SK-N-SH (cell line): Measurements from ENCODE around the gene MRPL14. TPM values are rescaled to one million over a fixed set of nuclear protein-coding genes. Genes with fewer than 3 reads are reported as not detected.

Experiments
- CTCF ChIA-PET: fragments of 300-600, 350-600 bp; formaldehyde crosslinking; extraction: SDS; loops from one replicate; lab custom pipeline; 2021; lab: Yijun Ruan, JAX
- POLR2A ChIA-PET: fragments of 350-600 bp; sonication (Branson Sonifier 250); formaldehyde crosslinking; extraction: SDS; loops from one replicate; lab custom pipeline; 2020; ENCODE audit warnings: antibody characterized with exemption, inconsistent platforms; lab: Yijun Ruan, JAX
- DNase-seq: peaks from one replicate; pipeline ENCODE4 v3.0.0; 2012
- H2AFZ ChIP-seq: fragments of 200-600 bp; sonication (generic); 2 replicates; pipeline ENCODE4 v1.8.1; 2016; ENCODE audit warnings: antibody characterized with exemption, mild to moderate bottlenecking, low read depth
- H3F3A ChIP-seq: fragments of 200-600 bp; sonication (generic); replicated peaks from 2 replicates; pipeline ENCODE3; 2016; ENCODE audit warnings: antibody characterized with exemption, mild to moderate bottlenecking; ENCODE audit not compliant: insufficient read depth
- H3K27ac ChIP-seq, 2 experiments: fragments of 200-500 bp in 1 of 2; fragments of 200-600 bp in 1 of 2; sonication (Bioruptor generic) in 1 of 2; sonication (generic), shearing (Covaris generic) in 1 of 2; 2 replicates each; pipeline versions ENCODE4 v1.5.1 to v1.6.1; 2014 to 2016; ENCODE audit warnings: low read depth in 2 of 2, inconsistent platforms in 1 of 2, low read length in 1 of 2, mild to moderate bottlenecking in 1 of 2, mixed read lengths in 1 of 2
- H3K27me3 ChIP-seq: fragments of 200-600 bp; sonication (generic), shearing (Covaris generic); 2 replicates; pipeline ENCODE4 v1.6.1; 2016; ENCODE audit warnings: mixed run types; ENCODE audit not compliant: insufficient read depth
- H3K36me3 ChIP-seq, 2 experiments: fragments of 200-500 bp in 1 of 2; fragments of 200-600 bp in 1 of 2; sonication (Bioruptor generic) in 1 of 2; sonication (generic) in 1 of 2; replicated peaks in 1 of 2; 2 replicates each; pipeline versions ENCODE3 to v1.5.1; 2014 to 2016; ENCODE audit warnings: low read length in 1 of 2, mild to moderate bottlenecking in 1 of 2; ENCODE audit not compliant: insufficient read depth in 2 of 2, control insufficient read depth in 1 of 2
- H3K4me1 ChIP-seq, 2 experiments: fragments of 200-500 bp in 1 of 2; fragments of 200-600 bp in 1 of 2; sonication (Bioruptor generic) in 1 of 2; sonication (generic), shearing (Covaris generic) in 1 of 2; 2 replicates each; pipeline versions ENCODE4 v1.5.1 to v1.6.1; 2014 to 2016; ENCODE audit warnings: low read depth in 1 of 2, low read length in 1 of 2, mixed run types in 1 of 2; ENCODE audit not compliant: insufficient read depth in 2 of 2, control insufficient read depth in 1 of 2
- H3K4me2 ChIP-seq: fragments of 200-600 bp; sonication (generic), shearing (Covaris generic); 2 replicates; pipeline ENCODE4 v1.6.1; 2017; ENCODE audit warnings: mixed run types
- H3K4me3 ChIP-seq, 2 experiments: fragments of 200-500 bp in 1 of 2; fragments of 200-600 bp in 1 of 2; sonication (Bioruptor generic) in 1 of 2; sonication (generic), shearing (Covaris generic) in 1 of 2; 2 replicates each; pipeline versions ENCODE4 v1.5.1 to v1.8.1; 2014 to 2016; ENCODE audit warnings: low read depth in 2 of 2, inconsistent platforms in 1 of 2, low read length in 1 of 2, mild to moderate bottlenecking in 1 of 2, mixed read lengths in 1 of 2, moderate library complexity in 1 of 2
- H3K79me2 ChIP-seq: fragments of 200-600 bp; sonication (generic); 2 replicates; pipeline ENCODE4 v1.8.1; 2017; ENCODE audit warnings: mild to moderate bottlenecking; ENCODE audit not compliant: insufficient read depth
- H3K9ac ChIP-seq: fragments of 200-600 bp; sonication (generic); 2 replicates; pipeline ENCODE4 v1.6.1; 2017; ENCODE audit warnings: mixed run types
- H3K9me2 ChIP-seq: fragments of 200-600 bp; sonication (generic); 2 replicates; pipeline ENCODE4 v1.6.1; 2017; ENCODE audit warnings: mixed run types
- H3K9me3 ChIP-seq: fragments of 200-600 bp; sonication (generic); 2 replicates; pipeline ENCODE4 v1.6.1; 2017; ENCODE audit warnings: mixed run types, mild to moderate bottlenecking, moderate library complexity
- H4K20me1 ChIP-seq: fragments of 200-600 bp; sonication (generic); 2 replicates; pipeline ENCODE4 v1.6.1; 2017; ENCODE audit warnings: mild to moderate bottlenecking, mixed run types; ENCODE audit not compliant: insufficient read depth
- ELF1 ChIP-seq: IDR thresholded peaks from 2 replicates; pipeline ENCODE4 v1.4.0; 2012
- EZH2phosphoT487 ChIP-seq: fragments of 200-600 bp; sonication (generic); IDR thresholded peaks from 2 replicates; pipeline ENCODE4 v1.6.1; 2017; ENCODE audit warnings: low read depth, mixed run types, mild to moderate bottlenecking, antibody characterized with exemption, moderate library complexity, borderline replicate concordance
- FOXJ3 ChIP-seq: sonication (generic); formaldehyde crosslinking; IDR thresholded peaks from 2 replicates; pipeline ENCODE4 v1.5.1; 2020; ENCODE audit warnings: mild to moderate bottlenecking, missing genetic modification reagents
- FOXM1 ChIP-seq: IDR thresholded peaks from 2 replicates; pipeline ENCODE4 v1.4.0; 2012; ENCODE audit warnings: low read depth, mild to moderate bottlenecking
- JUND ChIP-seq: IDR thresholded peaks from 2 replicates; pipeline ENCODE4 v1.4.0; 2012
- MXI1 ChIP-seq: IDR thresholded peaks from 2 replicates; pipeline ENCODE4 v1.6.1; 2012; ENCODE audit warnings: mild to moderate bottlenecking, low read depth, low read length, improper control_type of control experiment
- NRF1 ChIP-seq: IDR thresholded peaks from 2 replicates; pipeline ENCODE4 v1.6.1; 2012; ENCODE audit warnings: low read depth, mild to moderate bottlenecking, low read length
- RAD21 ChIP-seq: IDR thresholded peaks from 2 replicates; pipeline ENCODE4 v1.6.1; 2012; ENCODE audit warnings: mild to moderate bottlenecking, low read length
- SMC3 ChIP-seq: IDR thresholded peaks from 2 replicates; pipeline ENCODE4 v1.6.1; 2012; ENCODE audit warnings: low read depth, low read length, improper control_type of control experiment
- WGBS: methylation state at CpG from one replicate; pipeline ENCODE4 v1.1.6; 2017; ENCODE audit warnings: low lambda C conversion rate; 5-methylcytosine and 5-hydroxymethylcytosine counted together
- polyA plus RNA-seq, 3 experiments: library from polyadenylated mRNA; depleted of rRNA; stranded (reverse); fragments of >200 nt; gene quantifications; 2 replicates each; pipeline ENCODE4 v1.2.3, GENCODE V29; 2012
- TF ChIP-seq, protein P1 (sequence below): fragments of 150-350 bp; IDR thresholded peaks from 2 replicates; pipeline ENCODE4 v1.6.1; 2017; ENCODE audit warnings: antibody characterized with exemption, low read length, low read depth, borderline replicate concordance

Gene MRPL14
- polyA plus RNA-seq, 1 of the 3 experiments (the other 2 are of a cell fraction): 97.0 TPM

DNA sequence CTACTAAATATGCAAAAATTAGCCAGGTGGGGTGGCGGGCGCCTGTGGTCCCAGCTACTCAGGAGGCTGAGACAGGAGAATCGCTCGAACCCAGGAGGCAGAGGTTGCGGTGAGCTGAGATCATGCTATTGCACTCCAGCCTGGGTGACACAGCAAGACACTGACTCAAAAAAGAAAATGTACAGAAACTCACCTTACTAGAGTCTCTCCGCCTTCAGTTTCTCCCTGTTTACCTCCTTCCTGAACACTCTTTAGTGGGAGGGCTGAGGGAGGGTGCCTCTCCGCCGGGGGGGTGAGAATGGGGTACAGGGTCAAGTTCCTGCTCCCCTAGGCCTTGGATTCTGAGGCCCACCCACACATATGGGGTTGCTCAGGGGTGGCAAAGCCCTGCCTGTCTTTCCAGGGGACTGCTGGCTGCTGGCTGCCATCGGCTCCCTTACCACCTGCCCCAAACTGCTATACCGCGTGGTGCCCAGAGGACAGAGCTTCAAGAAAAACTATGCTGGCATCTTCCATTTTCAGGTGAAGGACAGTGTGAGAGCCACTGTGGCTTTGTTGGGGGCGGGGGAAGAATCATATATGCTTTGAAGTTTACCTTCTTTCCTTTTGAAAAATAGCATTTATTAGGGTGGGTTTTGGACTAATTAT lies 44.8 kb upstream of the MRPL14 start:
- no peak for DNase-seq
- H3K9me2 ChIP-seq: no peaks in the 10 kb centered on the region
- no peak for TF ChIP-seq SMC3
- peaks cover 0 to 4% of the 10 kb centered on the region in 2 experiments; a peak in 1 of 4 replicates for H3K4me1 ChIP-seq
- no peaks in the 10 kb centered on the region for H3K9me3 ChIP-seq
- H4K20me1 ChIP-seq: no peaks in the 10 kb centered on the region
- ChIA-PET CTCF (interaction anchor here (0.6 to 7.1 kb wide), 37 partner anchors 9 to 336 kb away, joined by 3 to 128 read pairs (median 10); partner anchors contain the start of genes CAPN11, HSP90AB1, MYMX and SLC29A1), POLR2A (interaction anchor here (1.0 to 1.5 kb wide), 4 partner anchors 50 to 75 kb away, joined by 3 to 7 read pairs (median 4); partner anchors contain the start of gene HSP90AB1)
- H3K79me2 ChIP-seq: no peaks in the 10 kb centered on the region
- WGBS: 53% methylated on average over 11 of the region's 12 CpGs
- H3F3A ChIP-seq: no peaks in the 10 kb centered on the region
- H3K4me3 ChIP-seq: no peak overlapping the region
- no peaks in the 10 kb centered on the region for H3K36me3 ChIP-seq
- no peak overlapping the region for H3K4me2 ChIP-seq
- H3K27me3 ChIP-seq: no peaks in the 10 kb centered on the region
- no peak overlapping the region for H3K27ac ChIP-seq
- no peak overlapping the region for H2AFZ ChIP-seq
- H3K9ac ChIP-seq: no peak overlapping the region

DNA sequence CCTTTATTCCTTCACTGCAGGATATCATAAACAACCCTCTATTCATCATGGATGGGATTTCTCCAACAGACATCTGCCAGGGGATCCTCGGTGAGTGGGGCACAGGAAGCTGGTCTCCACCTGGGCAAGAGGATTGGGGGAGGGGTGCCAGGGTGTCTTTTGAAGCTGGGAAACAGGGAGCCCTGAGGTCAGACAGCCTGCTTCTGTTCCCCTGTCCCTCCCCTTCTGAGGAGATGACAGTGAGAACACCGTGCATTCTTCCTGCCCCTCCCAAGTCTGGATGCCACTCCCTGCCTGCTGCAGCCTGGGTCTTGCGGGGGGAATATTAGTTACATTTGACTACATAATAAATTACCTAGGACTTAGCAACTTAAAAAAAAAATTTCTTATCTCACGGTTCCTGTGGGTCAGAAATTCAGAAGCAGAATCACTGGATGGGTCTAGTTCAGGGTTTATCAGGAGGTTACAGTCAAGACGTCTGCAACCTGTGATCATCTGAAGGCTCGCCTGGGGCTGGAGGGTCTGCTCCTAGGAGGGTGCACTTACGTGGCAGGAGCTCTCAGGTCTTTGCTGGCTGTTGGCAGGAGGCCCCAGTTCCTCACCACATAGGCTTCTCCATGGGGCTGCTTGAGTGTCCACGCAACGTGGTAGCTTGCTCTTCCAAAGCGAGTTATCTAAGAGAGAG lies 42.8 kb upstream of the MRPL14 start:
- Histone ChIP-seq H3K27ac (no peak overlapping the region), H2AFZ (no peak overlapping the region), H3K9me2 (no peaks in the 10 kb centered on the region), H3F3A (no peaks in the 10 kb centered on the region), H4K20me1 (no peaks in the 10 kb centered on the region), H3K79me2 (no peaks in the 10 kb centered on the region), H3K9me3 (no peaks in the 10 kb centered on the region), H3K27me3 (no peaks in the 10 kb centered on the region), H3K4me2 (no peak overlapping the region), H3K36me3 (no peaks in the 10 kb centered on the region), H3K9ac (no peak overlapping the region), H3K4me3 (no peak overlapping the region), H3K4me1 (peaks cover 0 to 6% of the 10 kb centered on the region in 2 experiments; a peak in 1 of 4 replicates)
- CTCF ChIA-PET: interaction anchor here (0.7 to 7.1 kb wide), 7 partner anchors 52 to 87 kb away, joined by 3 to 128 read pairs (median 7); no protein-coding TSS in a partner anchor
- 64% methylated on average over 9 of the region's 10 CpGs for WGBS
- TF ChIP-seq SMC3 (no peak), FOXM1 (no peak)
- POLR2A ChIA-PET: interaction anchor here (1.6 kb wide), 1 partner anchor 77 kb away, joined by 6 read pairs; the partner anchor contains the start of gene HSP90AB1
- no peak for DNase-seq

DNA sequence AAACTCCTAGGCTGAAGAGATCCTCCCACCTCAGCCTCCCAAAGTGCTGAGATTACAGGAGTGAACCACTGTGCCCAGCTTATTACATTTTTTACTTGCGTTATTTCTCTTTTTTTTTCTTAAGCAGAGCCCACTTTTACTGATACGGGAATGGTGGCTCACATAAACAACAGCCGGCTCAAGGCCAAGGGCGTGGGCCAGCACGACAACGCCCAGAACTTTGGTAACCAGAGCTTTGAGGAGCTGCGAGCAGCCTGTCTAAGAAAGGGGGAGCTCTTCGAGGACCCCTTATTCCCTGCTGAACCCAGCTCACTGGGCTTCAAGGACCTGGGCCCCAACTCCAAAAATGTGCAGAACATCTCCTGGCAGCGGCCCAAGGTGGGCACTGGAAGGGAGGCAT lies 41.9 kb upstream of the MRPL14 start:
- Histone ChIP-seq H3K4me2 (no peak overlapping the region), H3K9me3 (no peaks in the 10 kb centered on the region), H3K36me3 (no peaks in the 10 kb centered on the region), H3K27me3 (no peaks in the 10 kb centered on the region), H3K4me3 (no peak overlapping the region), H2AFZ (no peak overlapping the region), H3K4me1 (peaks cover 0 to 6% of the 10 kb centered on the region in 2 experiments; a peak in 1 of 4 replicates), H4K20me1 (no peaks in the 10 kb centered on the region), H3K9ac (no peak overlapping the region), H3K9me2 (no peaks in the 10 kb centered on the region), H3K27ac (no peak overlapping the region), H3K79me2 (no peaks in the 10 kb centered on the region), H3F3A (no peaks in the 10 kb centered on the region)
- TF ChIP-seq, protein P1, sequence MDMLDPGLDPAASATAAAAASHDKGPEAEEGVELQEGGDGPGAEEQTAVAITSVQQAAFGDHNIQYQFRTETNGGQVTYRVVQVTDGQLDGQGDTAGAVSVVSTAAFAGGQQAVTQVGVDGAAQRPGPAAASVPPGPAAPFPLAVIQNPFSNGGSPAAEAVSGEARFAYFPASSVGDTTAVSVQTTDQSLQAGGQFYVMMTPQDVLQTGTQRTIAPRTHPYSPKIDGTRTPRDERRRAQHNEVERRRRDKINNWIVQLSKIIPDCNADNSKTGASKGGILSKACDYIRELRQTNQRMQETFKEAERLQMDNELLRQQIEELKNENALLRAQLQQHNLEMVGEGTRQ: no peak
- TF ChIP-seq RAD21 (no peak), ELF1 (no peak), FOXJ3 (CRISPR knock-in tag) (no peak), JUND (no peak), MXI1 (no peak), EZH2phosphoT487 (no peak), NRF1 (no peak)
- 71% methylated on average over 8 of the region's 9 CpGs for WGBS
- CTCF ChIA-PET: interaction anchor here (0.7 to 7.1 kb wide), 8 partner anchors 16 to 88 kb away, joined by 3 to 128 read pairs (median 6); no protein-coding TSS in a partner anchor
- no peak for DNase-seq
- POLR2A ChIA-PET: interaction anchor here (1.6 kb wide), 1 partner anchor 78 kb away, joined by 6 read pairs; the partner anchor contains the start of gene HSP90AB1
